ENCODE data around the gene PURB.
"Not testable (repeated sequence)": the region's sequence is repeated elsewhere in the genome, so short reads cannot be mapped to it uniquely, and the experiment has no call there.

The PURB gene

GRCh38 chr7:44891372-44891771, 6.0 kb upstream of the PURB start:
- DNase-seq = no peak

GRCh38 chr7:44889086-44889781, 3.9 kb upstream of the PURB start:
- no peak for DNase-seq

GRCh38 chr7:44887293-44887692, 2.0 kb upstream of the PURB start:
- no peak for DNase-seq

GRCh38 chr7:44884621-44885393, 523 bp downstream of the PURB start:
- DNase-seq = peak; percentile 11

- DNase-seq = no peak
Measured at GRCh38 chr7:44883961-44884620, 1.2 kb downstream of the PURB start.

- DNase-seq = no peak
Measured at GRCh38 chr7:44882899-44883298, 2.4 kb downstream of the PURB start.

- DNase-seq = no peak
Measured at GRCh38 chr7:44881610-44882009, 3.7 kb downstream of the PURB start.

- DNase-seq = no peak
Measured at GRCh38 chr7:44881066-44881600, 4.2 kb downstream of the PURB start.

GRCh38 chr7:44880317-44881018, 4.9 kb downstream of the PURB start:
- DNase-seq = no peak

- DNase-seq = no peak
Measured at GRCh38 chr7:44876393-44876792, 8.9 kb downstream of the PURB start.

- no peak for DNase-seq
Measured at GRCh38 chr7:44875241-44875640, 10.1 kb downstream of the PURB start.

- no peak for DNase-seq
Measured at GRCh38 chr7:44872787-44873186, 12.5 kb downstream of the PURB start.

- not testable (repeated sequence) for DNase-seq
Measured at GRCh38 chr7:44871918-44872317, 13.4 kb downstream of the PURB start.

- DNase-seq = not testable (repeated sequence)
Measured at GRCh38 chr7:44870780-44871179, 14.6 kb downstream of the PURB start.

- DNase-seq = not testable (repeated sequence)
Measured at GRCh38 chr7:44870336-44870735, 15.0 kb downstream of the PURB start.

- no peak for DNase-seq
Measured at GRCh38 chr7:44867073-44867995, 18.0 kb downstream of the PURB start.

GRCh38 chr7:44861949-44862348, 23.4 kb downstream of the PURB start:
- not testable (repeated sequence) for DNase-seq

- no peak for DNase-seq
Measured at GRCh38 chr7:44858161-44858560, 27.2 kb downstream of the PURB start.

GRCh38 chr7:44854644-44855364, 30.5 kb downstream of the PURB start:
- DNase-seq = no peak

GRCh38 chr7:44853391-44853790, 31.9 kb downstream of the PURB start:
- DNase-seq = no peak

- DNase-seq = no peak
Measured at GRCh38 chr7:44852590-44852989, 32.7 kb downstream of the PURB start.

Data from activated T-cell treated with anti-CD3 and anti-CD28 coated beads for 4 hours (primary cell).